ENCODE measurements around the gene MEDAG. TPM values are rescaled to one million over a fixed set of nuclear protein-coding genes. Genes with fewer than 3 reads are reported as not detected.

The MEDAG gene
- total RNA-seq, 1 experiment from 2014 or later: 1.6 TPM

GRCh38 chr13:30870916-30871587, 35.0 kb upstream of the MEDAG start:
- intact Hi-C loops (cut with micrococcal nuclease; ENCODE audit: unreplicated experiment): no loop called here
- no peak for TF ChIP-seq CTCF (IDR thresholded peaks at IDR 0.05; ENCODE audit: unreplicated experiment)
- Mint-ChIP-seq H3K36me3 (ENCODE audit: insufficient read depth, unreplicated experiment) (no peaks in the 10 kb centered on the region), H3K27ac (ENCODE audit: unreplicated experiment) (no peak overlapping the region), H3K4me1 (ENCODE audit: low read depth, unreplicated experiment) (peaks cover 8% of the 10 kb centered on the region), H3K27me3 (ENCODE audit: unreplicated experiment) (no peaks in the 10 kb centered on the region), H3K9me3 (ENCODE audit: low read depth, unreplicated experiment) (no peaks in the 10 kb centered on the region), H3K4me3 (ENCODE audit: low read depth, unreplicated experiment) (no peak overlapping the region)
- DNase-seq: no peak
- no TSS peak for BruUV-seq (replicated peaks)
- CTCF ChIA-PET: no interaction called here

GRCh38 chr13:30871588-30872275, 34.3 kb upstream of the MEDAG start:
- H3K4me3 Mint-ChIP-seq (ENCODE audit: low read depth, unreplicated experiment): no peak overlapping the region
- no peak for TF ChIP-seq CTCF (IDR thresholded peaks at IDR 0.05; ENCODE audit: unreplicated experiment)
- no TSS peak for BruUV-seq (replicated peaks)
- no peak overlapping the region for H3K27ac Mint-ChIP-seq (ENCODE audit: unreplicated experiment)
- CTCF ChIA-PET: no interaction called here
- intact Hi-C loops (cut with micrococcal nuclease; ENCODE audit: unreplicated experiment): no loop called here
- peaks cover 8% of the 10 kb centered on the region for H3K4me1 Mint-ChIP-seq (ENCODE audit: low read depth, unreplicated experiment)
- DNase-seq: no peak
- no peaks in the 10 kb centered on the region for H3K27me3 Mint-ChIP-seq (ENCODE audit: unreplicated experiment)
- H3K9me3 Mint-ChIP-seq (ENCODE audit: low read depth, unreplicated experiment): no peaks in the 10 kb centered on the region
- no peaks in the 10 kb centered on the region for H3K36me3 Mint-ChIP-seq (ENCODE audit: insufficient read depth, unreplicated experiment)

- no TSS peak for BruUV-seq (replicated peaks)
- intact Hi-C loops (cut with micrococcal nuclease; ENCODE audit: unreplicated experiment): no loop called here
- no peak for TF ChIP-seq CTCF (IDR thresholded peaks at IDR 0.05; ENCODE audit: unreplicated experiment)
Observed at GRCh38 chr13:30872276-30872594, 33.8 kb upstream of the MEDAG start.

GRCh38 chr13:30872685-30873461, 33.2 kb upstream of the MEDAG start:
- Mint-ChIP-seq H3K9me3 (ENCODE audit: low read depth, unreplicated experiment) (no peaks in the 10 kb centered on the region), H3K4me3 (ENCODE audit: low read depth, unreplicated experiment) (no peak overlapping the region), H3K4me1 (ENCODE audit: low read depth, unreplicated experiment) (peaks cover 8% of the 10 kb centered on the region), H3K27ac (ENCODE audit: unreplicated experiment) (no peak overlapping the region), H3K27me3 (ENCODE audit: unreplicated experiment) (no peaks in the 10 kb centered on the region), H3K36me3 (ENCODE audit: insufficient read depth, unreplicated experiment) (no peaks in the 10 kb centered on the region)
- CTCF ChIA-PET: interaction anchor here (0.5 kb wide), 1 partner anchor 11 kb away, joined by 4 read pairs; no protein-coding TSS in a partner anchor
- BruUV-seq (replicated peaks): no TSS peak
- DNase-seq: no peak
- TF ChIP-seq CTCF (IDR thresholded peaks at IDR 0.05; ENCODE audit: unreplicated experiment): no peak
- intact Hi-C loops (cut with micrococcal nuclease; ENCODE audit: unreplicated experiment): no loop called here

More at GRCh38 chr13:30872276-30872594, 33.8 kb upstream of the MEDAG start:
- no peaks in the 10 kb centered on the region for H3K9me3 Mint-ChIP-seq (ENCODE audit: low read depth, unreplicated experiment)
- no peak overlapping the region for H3K4me3 Mint-ChIP-seq (ENCODE audit: low read depth, unreplicated experiment)
- H3K27ac Mint-ChIP-seq (ENCODE audit: unreplicated experiment): no peak overlapping the region
- no peaks in the 10 kb centered on the region for H3K36me3 Mint-ChIP-seq (ENCODE audit: insufficient read depth, unreplicated experiment)
- CTCF ChIA-PET: interaction anchor here (0.5 kb wide), 1 partner anchor 10 kb away, joined by 4 read pairs; no protein-coding TSS in a partner anchor
- DNase-seq: no peak
- no peaks in the 10 kb centered on the region for H3K27me3 Mint-ChIP-seq (ENCODE audit: unreplicated experiment)
- peaks cover 8% of the 10 kb centered on the region for H3K4me1 Mint-ChIP-seq (ENCODE audit: low read depth, unreplicated experiment)
